H1 (cell line): ENCODE data around the gene MGAT5. TPM values are rescaled to one million over a fixed set of nuclear protein-coding genes. Genes with fewer than 3 reads are reported as not detected.

Experiments used
- CTCF ChIA-PET: fragments of 300-600 bp; sonication (Branson Sonifier 250); formaldehyde crosslinking; loops from one replicate; lab custom pipeline; 2021; ENCODE audit not compliant: partially characterized antibody; lab: Charles Lee
- POLR2A ChIA-PET: fragments of 300-600 bp; sonication (Branson Sonifier 250); formaldehyde crosslinking; loops from one replicate; lab custom pipeline; 2021; ENCODE audit warnings: inconsistent platforms; ENCODE audit not compliant: partially characterized antibody; lab: Charles Lee
- DNase-seq, 2 experiments: peaks; one replicate each; pipeline versions ENCODE4 v3.0.0 to v3.0.0-alpha.2; 2010 to 2022; ENCODE audit warnings: low spot score in 2 of 2, low read depth in 1 of 2, mixed read lengths in 1 of 2
- FAIRE-seq: peaks from 2 replicates; lab custom pipeline; 2011; peaks lifted over from hg19 to GRCh38; lab: Jason Lieb, UNC
- H2AFZ ChIP-seq: 2 replicates; pipeline ENCODE4 v1.8.1; 2012; ENCODE audit warnings: low read length, inconsistent platforms
- H2AK5ac ChIP-seq: 2 replicates; pipeline ENCODE4 v1.6.1; 2013; ENCODE audit warnings: low read depth, low read length
- H2BK120ac ChIP-seq: replicated peaks from 2 replicates; pipeline ENCODE3; 2013; ENCODE audit warnings: low read depth, low read length, inconsistent platforms
- H2BK12ac ChIP-seq: 2 replicates; pipeline ENCODE4 v1.6.1; 2013; ENCODE audit warnings: low read depth, low read length
- H2BK15ac ChIP-seq: 2 replicates; pipeline ENCODE4 v1.6.1; 2013; ENCODE audit warnings: low read length
- H2BK20ac ChIP-seq: 2 replicates; pipeline ENCODE4 v1.6.1; 2013; ENCODE audit warnings: low read length
- H2BK5ac ChIP-seq: 2 replicates; pipeline ENCODE4 v1.6.1; 2013; ENCODE audit warnings: low read depth, low read length
- H3K14ac ChIP-seq: 2 replicates; pipeline ENCODE4 v1.6.1; 2013; ENCODE audit warnings: inconsistent platforms; ENCODE audit not compliant: insufficient read length
- H3K18ac ChIP-seq: 2 replicates; pipeline ENCODE4 v1.6.1; 2013; ENCODE audit warnings: low read length; ENCODE audit errors: extremely low read depth
- H3K23ac ChIP-seq: 2 replicates; pipeline ENCODE4 v1.6.1; 2013; ENCODE audit warnings: inconsistent platforms; ENCODE audit not compliant: insufficient read length
- H3K23me2 ChIP-seq: 2 replicates; pipeline ENCODE4 v1.6.1; 2013; ENCODE audit warnings: low read depth, low read length
- H3K27ac ChIP-seq: 2 replicates; pipeline ENCODE4 v1.6.1; 2011; ENCODE audit warnings: low read depth, low read length, inconsistent platforms
- H3K27me3 ChIP-seq, 4 experiments: replicated peaks in 1 of 4; 1 replicate in 1 of 4; 2 replicates in 3 of 4; pipeline versions ENCODE4 v1.6.1 to v1.8.1; 2011 to 2013; ENCODE audit warnings: low read length in 3 of 4, mild to moderate bottlenecking in 3 of 4, inconsistent platforms in 2 of 4, mixed read lengths in 2 of 4, moderate library complexity in 1 of 4; ENCODE audit not compliant: control insufficient read depth in 3 of 4, insufficient read depth in 3 of 4; ENCODE audit errors: extremely low read depth in 1 of 4
- H3K36me3 ChIP-seq, 4 experiments: 2 replicates each; pipeline versions ENCODE4 v1.6.1 to v1.8.1; 2011 to 2013; ENCODE audit warnings: mild to moderate bottlenecking in 4 of 4, low read length in 3 of 4, moderate library complexity in 2 of 4, control low read depth in 1 of 4, inconsistent platforms in 1 of 4; ENCODE audit not compliant: insufficient read depth in 4 of 4, control insufficient read depth in 2 of 4
- H3K4ac ChIP-seq: replicated peaks from 2 replicates; pipeline ENCODE3; 2013; ENCODE audit warnings: low read length, low read depth, mixed read lengths, inconsistent platforms; ENCODE audit not compliant: insufficient read length
- H3K4me1 ChIP-seq, 4 experiments: replicated peaks in 1 of 4; 1 replicate in 1 of 4; 2 replicates in 3 of 4; pipeline versions ENCODE4 v1.6.1 to v1.8.1; 2011 to 2013; ENCODE audit warnings: low read length in 3 of 4, inconsistent platforms in 2 of 4, mixed read lengths in 1 of 4; ENCODE audit not compliant: insufficient read depth in 4 of 4, control insufficient read depth in 3 of 4
- H3K4me2 ChIP-seq, 2 experiments: 2 replicates each; pipeline versions ENCODE4 v1.6.1 to v1.8.1; 2011 to 2013; ENCODE audit warnings: low read depth in 2 of 2, low read length in 2 of 2, control low read depth in 1 of 2, inconsistent platforms in 1 of 2, mild to moderate bottlenecking in 1 of 2; ENCODE audit not compliant: insufficient read depth in 1 of 2
- H3K4me3 ChIP-seq, 4 experiments: fragments of 200-600, 300-600 bp in 1 of 4; sonication (generic), shearing (Covaris generic), sonication (Bioruptor Twin) in 1 of 4; 2 replicates each; pipeline versions ENCODE4 v1.5.1 to v1.8.1; 2011 to 2016; ENCODE audit warnings: low read length in 4 of 4, low read depth in 3 of 4, control low read depth in 2 of 4, inconsistent platforms in 2 of 4, mild to moderate bottlenecking in 2 of 4, mixed read lengths in 1 of 4, moderate library complexity in 1 of 4; ENCODE audit not compliant: insufficient read depth in 2 of 4; ENCODE audit errors: extremely low read depth in 1 of 4
- H3K56ac ChIP-seq: replicated peaks from 2 replicates; pipeline ENCODE3; 2013; ENCODE audit warnings: low read depth, mild to moderate bottlenecking, mixed read lengths, low read length, inconsistent platforms; ENCODE audit not compliant: insufficient read length
- H3K79me1 ChIP-seq: 2 replicates; pipeline ENCODE4 v1.6.1; 2013; ENCODE audit warnings: low read depth, low read length, control low read depth
- H3K79me2 ChIP-seq, 2 experiments: 2 replicates each; pipeline versions ENCODE4 v1.6.1 to v1.8.1; 2012 to 2013; ENCODE audit warnings: low read length in 2 of 2, mild to moderate bottlenecking in 2 of 2, inconsistent platforms in 1 of 2; ENCODE audit not compliant: insufficient read depth in 2 of 2, control insufficient read depth in 1 of 2
- H3K9ac ChIP-seq, 4 experiments: replicated peaks in 1 of 4; 1 replicate in 1 of 4; 2 replicates in 3 of 4; pipeline versions ENCODE4 v1.6.1 to v1.8.1; 2011 to 2013; ENCODE audit warnings: low read depth in 3 of 4, low read length in 3 of 4, control low read depth in 2 of 4, mild to moderate bottlenecking in 2 of 4, moderate library complexity in 2 of 4, inconsistent platforms in 1 of 4; ENCODE audit errors: extremely low read depth in 1 of 4
- H3K9me3 ChIP-seq, 2 experiments: 2 replicates each; pipeline versions ENCODE4 v1.6.1 to v1.8.1; 2012 to 2013; ENCODE audit warnings: mild to moderate bottlenecking in 2 of 2, moderate library complexity in 2 of 2, control low read depth in 1 of 2, inconsistent platforms in 1 of 2, low read depth in 1 of 2, low read length in 1 of 2, mixed read lengths in 1 of 2; ENCODE audit not compliant: insufficient read depth in 2 of 2
- H4K20me1 ChIP-seq, 2 experiments: replicated peaks in 1 of 2; 2 replicates each; pipeline versions ENCODE3 to v1.8.1; 2011 to 2013; ENCODE audit warnings: inconsistent platforms in 2 of 2, low read length in 2 of 2, mild to moderate bottlenecking in 1 of 2; ENCODE audit not compliant: insufficient read depth in 2 of 2, control insufficient read depth in 1 of 2
- H4K5ac ChIP-seq: 2 replicates; pipeline ENCODE4 v1.6.1; 2013; ENCODE audit warnings: low read length, low read depth, mixed read lengths, inconsistent platforms; ENCODE audit not compliant: insufficient read length
- H4K8ac ChIP-seq: 2 replicates; pipeline ENCODE4 v1.8.0; 2013; ENCODE audit warnings: mild to moderate bottlenecking, moderate library complexity, low read length, inconsistent platforms; ENCODE audit not compliant: insufficient read depth; ENCODE audit errors: extremely low read depth
- H4K91ac ChIP-seq: replicated peaks from 2 replicates; pipeline ENCODE3; 2013; ENCODE audit warnings: low read length, mixed read lengths, inconsistent platforms; ENCODE audit not compliant: insufficient read length
- JUN ChIP-seq: IDR thresholded peaks from 2 replicates; pipeline ENCODE4 v1.6.1; 2011; ENCODE audit warnings: low read depth, mild to moderate bottlenecking, improper control_type of control experiment, low read length
- YY1 ChIP-seq: IDR thresholded peaks from 2 replicates; pipeline ENCODE4 v1.6.1; 2011; ENCODE audit warnings: low read depth, mild to moderate bottlenecking, low read length
- WGBS, 2 experiments: shearing (Covaris generic) in 1 of 2; methylation state at CpG; one replicate each; pipeline versions ENCODE4 v1.1.6 to v1.1.7; 2013 to 2015; ENCODE audit warnings: low lambda C conversion rate in 2 of 2, mixed read lengths in 2 of 2, inconsistent platforms in 1 of 2, low coverage in 1 of 2, missing lambda C conversion rate in 1 of 2; ENCODE audit not compliant: insufficient replicate concordance in 2 of 2, insufficient coverage in 1 of 2, insufficient read length in 1 of 2; ENCODE audit errors: extremely low coverage in 1 of 2, missing lambda C conversion rate in 1 of 2; 5-methylcytosine and 5-hydroxymethylcytosine counted together
- polyA plus RNA-seq, 7 experiments: library from polyadenylated mRNA; depleted of rRNA in 3 of 7; stranded (reverse) in 5 of 7; unstranded in 2 of 7; fragments of >200 nt in 5 of 7; fragments of 200-250 nt in 2 of 7; gene quantifications; 1 replicate in 5 of 7; 2 replicates in 1 of 7; 4 replicates in 1 of 7; pipeline versions ENCODE4 v1.2.1 to v1.2.3, GENCODE V29; 2011 to 2013; ENCODE audit warnings: missing spikeins in 2 of 7, mixed read lengths in 2 of 7
- total RNA-seq: library from RNA; stranded (reverse); fragmentation: NEBNext Ultra II Directional; extraction: Animal tissue kit (Norgen Biotek cat#: 25700); gene quantifications from 2 replicates; pipeline ENCODE4 v1.2.1, GENCODE V29; 2021

The MGAT5 gene
- total and polyA plus RNA-seq, 2 of the 8 experiments (the other 6 are each of a cell fraction or from before 2014, with no cell fraction given): 11.2 to 49.2 TPM

- Histone ChIP-seq H3K9ac (no peak overlapping the region), H3K14ac (no peak overlapping the region), H4K91ac (no peak overlapping the region), H2BK15ac (no peak overlapping the region), H2BK5ac (no peak overlapping the region), H3K36me3 (peaks cover 0 to 6% (median 0%) of the 10 kb centered on the region in 4 experiments; a peak in 1 of 8 replicates), H3K4me1 (no peaks in the 10 kb centered on the region), H2BK20ac (no peak overlapping the region), H2AFZ (no peak overlapping the region), H3K4ac (no peak overlapping the region), H2BK12ac (no peak overlapping the region), H3K23me2 (no peaks in the 10 kb centered on the region), H3K9me3 (no peaks in the 10 kb centered on the region), H3K56ac (no peak overlapping the region), H2AK5ac (no peak overlapping the region), H3K4me2 (no peak overlapping the region), H3K23ac (no peak overlapping the region), H3K27ac (no peak overlapping the region), H4K20me1 (no peaks in the 10 kb centered on the region), H4K8ac (no peak overlapping the region), H3K4me3 (no peak overlapping the region), H4K5ac (no peak overlapping the region), H2BK120ac (no peak overlapping the region), H3K18ac (no peak overlapping the region), H3K79me1 (no peaks in the 10 kb centered on the region), H3K79me2 (no peaks in the 10 kb centered on the region), H3K27me3 (no peaks in the 10 kb centered on the region)
- TF ChIP-seq YY1: no peak
- TF ChIP-seq JUN: no peak
- POLR2A ChIA-PET: interaction anchor here (0.6 kb wide), 1 partner anchor 1559 kb away, joined by 3 read pairs; no protein-coding TSS in a partner anchor
- DNase-seq (no peak), FAIRE-seq (no peak)
- CTCF ChIA-PET: interaction anchor here (0.9 to 2.2 kb wide), 5 partner anchors 11 to 128 kb away, joined by 3 to 8 read pairs (median 5); no protein-coding TSS in a partner anchor
- 100% methylated on average over 1 of the region's 1 CpG; no CpG with 5 or more reads in 1 of the 2 experiments for WGBS, 2 experiments
Measured at GRCh38 chr2:134335601-134336000, 81.7 kb downstream of the MGAT5 start.
